K562 (cell line): ENCODE measurements around the gene DRD1. TPM values are rescaled to one million over a fixed set of nuclear protein-coding genes. Genes with fewer than 3 reads are reported as not detected.

Experiments
- ATF1 ChIP-seq, 2 experiments: fragments of 450-650 bp in 1 of 2; IDR thresholded peaks; 2 replicates each; pipeline ENCODE4 v1.6.1; 2016; ENCODE audit warnings: missing compliant biosample characterization in 1 of 2, missing genetic modification characterization in 1 of 2
- E2F1 ChIP-seq: sonication (generic); formaldehyde crosslinking; IDR thresholded peaks from 2 replicates; pipeline ENCODE4 v1.8.1; 2023; ENCODE audit warnings: mild to moderate bottlenecking, missing genetic modification reagents, moderate library complexity
- HDAC1 ChIP-seq, 2 experiments: fragments of 450-650 bp; IDR thresholded peaks; 2 replicates each; pipeline ENCODE4 v1.6.1; 2016 to 2017; ENCODE audit warnings: inconsistent platforms in 1 of 2, mild to moderate bottlenecking in 1 of 2, moderate library complexity in 1 of 2
- PHF20 ChIP-seq: fragments of 450-650 bp; IDR thresholded peaks from 2 replicates; pipeline ENCODE4 v1.6.1; 2018; ENCODE audit not compliant: partially characterized antibody
- PHF8 ChIP-seq: fragments of 200-600 bp; sonication (generic); IDR thresholded peaks from 2 replicates; pipeline ENCODE4 v1.6.1; 2012; ENCODE audit warnings: mixed run types, mild to moderate bottlenecking, inconsistent platforms, low read length, moderate library complexity, borderline replicate concordance
- POLR2AphosphoS5 ChIP-seq: IDR thresholded peaks from 2 replicates; pipeline ENCODE4 v1.6.1; 2011; ENCODE audit warnings: mild to moderate bottlenecking, low read depth, low read length, moderate library complexity; ENCODE audit not compliant: control insufficient read depth, insufficient read depth
- POLR2G ChIP-seq: fragments of 200-400 bp; formaldehyde crosslinking; IDR thresholded peaks from 2 replicates; pipeline ENCODE4 v1.6.1; 2017; ENCODE audit warnings: low read depth, mild to moderate bottlenecking, antibody characterized with exemption, low read length, moderate library complexity
- PREB ChIP-seq: sonication (generic); formaldehyde crosslinking; IDR thresholded peaks from 2 replicates; pipeline ENCODE4 v1.8.1; 2023; ENCODE audit warnings: mild to moderate bottlenecking, missing genetic modification reagents
- PTBP1 ChIP-seq: fragments of 200-400 bp; formaldehyde crosslinking; IDR thresholded peaks from 2 replicates; pipeline ENCODE4 v1.6.1; 2017; ENCODE audit warnings: low read depth, low read length
- SRSF7 ChIP-seq: fragments of 200-400 bp; formaldehyde crosslinking; optimal IDR thresholded peaks from 2 replicates; pipeline ENCODE3; 2017; ENCODE audit warnings: mild to moderate bottlenecking, low read depth, low read length
- TFAP4 ChIP-seq: sonication (generic); formaldehyde crosslinking; IDR thresholded peaks from 2 replicates; pipeline ENCODE4 v1.8.0; 2022; ENCODE audit warnings: missing genetic modification reagents, mild to moderate bottlenecking, moderate library complexity, borderline replicate concordance
- ZNF232 ChIP-seq: sonication (generic); formaldehyde crosslinking; IDR thresholded peaks from 2 replicates; pipeline ENCODE4 v1.8.0; 2022; ENCODE audit warnings: mild to moderate bottlenecking, missing genetic modification reagents
- ZNF609 ChIP-seq: sonication (generic); formaldehyde crosslinking; IDR thresholded peaks from 2 replicates; pipeline ENCODE4 v1.8.1; 2023; ENCODE audit warnings: missing genetic modification reagents, mild to moderate bottlenecking, borderline replicate concordance
- ZNF740 ChIP-seq, 3 experiments: fragments of 200-800 bp in 1 of 3; sonication (Bioruptor generic) in 1 of 3; sonication (generic) in 1 of 3; formaldehyde crosslinking in 1 of 3; IDR thresholded peaks; 2 replicates each; pipeline versions ENCODE4 v1.6.1 to v1.8.0; 2016 to 2022; ENCODE audit warnings: mild to moderate bottlenecking in 2 of 3, missing compliant biosample characterization in 2 of 3, missing genetic modification characterization in 2 of 3, missing genetic modification reagents in 1 of 3
- polyA plus RNA-seq, 8 experiments: library from polyadenylated mRNA; depleted of rRNA in 4 of 8; stranded (reverse) in 5 of 8; unstranded in 3 of 8; fragments of >200 nt; fragmentation: Nextera tagmentation in 2 of 8; fragmentation: Illumina TruSeq in 1 of 8; extraction: Ambion mirVana in 2 of 8; extraction: Trizol in 1 of 8; gene quantifications; 2 replicates each; pipeline versions ENCODE4 v1.2.1 to v1.2.3, GENCODE V29; 2011 to 2014; ENCODE audit warnings: inconsistent platforms in 1 of 8, missing spikeins in 1 of 8
- total RNA-seq, 7 experiments: library from RNA; depleted of rRNA in 6 of 7; stranded (reverse); fragments of >200 nt in 6 of 7; fragmentation: Illumina TruSeq in 2 of 7; extraction: Trizol in 2 of 7; gene quantifications; 2 replicates each; pipeline versions ENCODE4 v1.2.1 to v1.2.3, GENCODE V29; 2011 to 2021; ENCODE audit warnings: low replicate concordance in 1 of 7

Gene DRD1
- total and polyA plus RNA-seq, 9 of the 15 experiments (the other 6 are each of a cell fraction or from before 2014, with no cell fraction given) = not detected

- TF ChIP-seq POLR2G = peak; percentile 93
- no peak for TF ChIP-seq ATF1 (CRISPR knock-in tag; IDR thresholded peaks at IDR 0.05)
- TF ChIP-seq ATF1 (tag; IDR thresholded peaks at IDR 0.05) = peak; percentile 24; the same call in 1 of the 2 replicates
- TF ChIP-seq SRSF7 = no peak
- peak; percentile 80; the same call in 1 of the 2 replicates for TF ChIP-seq PHF8
- TF ChIP-seq ZNF232 (CRISPR knock-in tag) = no peak
- peak; percentile 70 for TF ChIP-seq POLR2AphosphoS5
- no peak for TF ChIP-seq PREB (CRISPR knock-in tag)
- no peak for TF ChIP-seq PTBP1
- TF ChIP-seq TFAP4 (CRISPR knock-in tag) = 0 out of 2 replicates have a peak, but pooled peaks have one; percentile 33
- peak; percentile 28 for TF ChIP-seq PHF20
- TF ChIP-seq ZNF609 (CRISPR knock-in tag) = no peak
- TF ChIP-seq HDAC1 (IDR thresholded peaks at IDR 0.05) = peak in 1 of 2 experiments; percentile 70; a peak in 2 of 4 replicates
- TF ChIP-seq E2F1 (CRISPR knock-in tag) = no peak
- peak; percentile 80 for TF ChIP-seq ZNF740 (CRISPR knock-in tag; IDR thresholded peaks at IDR 0.05)
- 0 out of 4 replicates have a peak, but pooled peaks of 1 of the 2 experiments have one; percentile 51 for TF ChIP-seq ZNF740 (tag; IDR thresholded peaks at IDR 0.05)
Observed at GRCh38 chr5:175478384-175479124, 34.6 kb upstream of the DRD1 start, which contains the start of gene SFXN1 (continued).
